ENCODE results near the gene FOLR3. TPM values are rescaled to one million over a fixed set of nuclear protein-coding genes. Genes with fewer than 3 reads are reported as not detected.

The FOLR3 gene
- total and polyA plus RNA-seq, 9 of the 15 experiments (the other 6 are each of a cell fraction or from before 2014, with no cell fraction given), result not detected

DNA sequence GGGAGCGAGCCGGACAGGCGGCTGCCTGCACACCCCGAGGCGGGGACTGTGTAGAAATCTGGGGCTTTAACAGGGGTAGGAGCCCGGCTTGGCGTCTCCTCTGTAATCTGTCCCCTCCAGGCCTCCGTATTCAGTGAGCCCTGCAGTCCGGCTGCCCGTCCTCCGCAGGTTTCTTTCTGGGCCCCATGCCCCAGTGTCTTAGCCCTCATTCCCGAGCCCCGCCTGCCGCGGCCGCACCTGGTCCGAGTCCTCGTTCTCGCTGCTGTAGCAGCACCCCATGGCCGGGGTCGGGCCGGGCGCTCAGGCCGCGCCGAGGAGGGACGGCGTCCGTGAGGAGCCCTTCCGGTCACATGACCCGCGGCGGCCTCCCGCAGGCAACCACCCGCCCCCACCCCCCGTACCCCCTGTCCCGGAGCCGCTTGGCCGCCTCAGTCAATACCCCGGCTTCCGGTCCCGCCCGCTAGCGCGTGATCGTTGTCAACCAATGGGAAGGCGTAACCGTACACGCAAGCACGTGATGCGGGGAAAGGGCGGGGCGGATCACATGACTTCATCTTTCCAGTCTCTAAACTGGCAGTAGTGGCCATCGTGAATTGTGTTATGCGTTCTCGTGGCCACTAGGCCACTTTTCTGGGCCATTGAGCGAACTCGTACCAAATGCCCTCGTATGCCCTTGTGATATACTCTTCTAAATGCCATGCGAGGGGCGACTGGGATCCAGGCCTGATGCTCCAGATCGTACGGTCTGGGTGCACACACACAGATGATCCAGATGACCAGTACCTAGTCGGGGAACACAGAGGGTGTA is 32.4 kb upstream of the FOLR3 start, which contains the start of gene LAMTOR1 (continued):
- TF ChIP-seq, protein P1, sequence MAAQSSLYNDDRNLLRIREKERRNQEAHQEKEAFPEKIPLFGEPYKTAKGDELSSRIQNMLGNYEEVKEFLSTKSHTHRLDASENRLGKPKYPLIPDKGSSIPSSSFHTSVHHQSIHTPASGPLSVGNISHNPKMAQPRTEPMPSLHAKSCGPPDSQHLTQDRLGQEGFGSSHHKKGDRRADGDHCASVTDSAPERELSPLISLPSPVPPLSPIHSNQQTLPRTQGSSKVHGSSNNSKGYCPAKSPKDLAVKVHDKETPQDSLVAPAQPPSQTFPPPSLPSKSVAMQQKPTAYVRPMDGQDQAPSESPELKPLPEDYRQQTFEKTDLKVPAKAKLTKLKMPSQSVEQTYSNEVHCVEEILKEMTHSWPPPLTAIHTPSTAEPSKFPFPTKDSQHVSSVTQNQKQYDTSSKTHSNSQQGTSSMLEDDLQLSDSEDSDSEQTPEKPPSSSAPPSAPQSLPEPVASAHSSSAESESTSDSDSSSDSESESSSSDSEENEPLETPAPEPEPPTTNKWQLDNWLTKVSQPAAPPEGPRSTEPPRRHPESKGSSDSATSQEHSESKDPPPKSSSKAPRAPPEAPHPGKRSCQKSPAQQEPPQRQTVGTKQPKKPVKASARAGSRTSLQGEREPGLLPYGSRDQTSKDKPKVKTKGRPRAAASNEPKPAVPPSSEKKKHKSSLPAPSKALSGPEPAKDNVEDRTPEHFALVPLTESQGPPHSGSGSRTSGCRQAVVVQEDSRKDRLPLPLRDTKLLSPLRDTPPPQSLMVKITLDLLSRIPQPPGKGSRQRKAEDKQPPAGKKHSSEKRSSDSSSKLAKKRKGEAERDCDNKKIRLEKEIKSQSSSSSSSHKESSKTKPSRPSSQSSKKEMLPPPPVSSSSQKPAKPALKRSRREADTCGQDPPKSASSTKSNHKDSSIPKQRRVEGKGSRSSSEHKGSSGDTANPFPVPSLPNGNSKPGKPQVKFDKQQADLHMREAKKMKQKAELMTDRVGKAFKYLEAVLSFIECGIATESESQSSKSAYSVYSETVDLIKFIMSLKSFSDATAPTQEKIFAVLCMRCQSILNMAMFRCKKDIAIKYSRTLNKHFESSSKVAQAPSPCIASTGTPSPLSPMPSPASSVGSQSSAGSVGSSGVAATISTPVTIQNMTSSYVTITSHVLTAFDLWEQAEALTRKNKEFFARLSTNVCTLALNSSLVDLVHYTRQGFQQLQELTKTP (IDR thresholded peaks at IDR 0.05; ENCODE audit: low read depth in 1 of 2, partially characterized antibody in 2 of 2), result peak in 1 of 2 experiments; percentile 78
- TF ChIP-seq FOXP1 (CRISPR knock-in tag; IDR thresholded peaks at IDR 0.05) (peak; percentile 55; the same call in 1 of the 2 replicates), ZBTB7A (IDR thresholded peaks at IDR 0.05; ENCODE audit: borderline replicate concordance, control insufficient read depth, low read depth, low read length) (peak; percentile 62; the same call in 1 of the 2 replicates), CBFA2T2 (conservative IDR thresholded peaks at IDR 0.05) (peak; percentile 96), MCM5 (IDR thresholded peaks at IDR 0.05; ENCODE audit: low read depth) (no peak), SUPT5H (IDR thresholded peaks at IDR 0.05) (peak; percentile 87), TBP (optimal IDR thresholded peaks at IDR 0.05; ENCODE audit: low read depth, low read length) (peak; percentile 76), HDAC2 (IDR thresholded peaks at IDR 0.05) (peak; percentile 24), U2AF2 (optimal IDR thresholded peaks at IDR 0.05; ENCODE audit: low read depth, low read length) (no peak), RBM34 (IDR thresholded peaks at IDR 0.05; ENCODE audit: borderline replicate concordance, insufficient read depth, low read length) (no peak), TARDBP (IDR thresholded peaks at IDR 0.05) (peak; percentile 43; the same call in 1 of the 2 replicates)
- TF ChIP-seq, protein P2, sequence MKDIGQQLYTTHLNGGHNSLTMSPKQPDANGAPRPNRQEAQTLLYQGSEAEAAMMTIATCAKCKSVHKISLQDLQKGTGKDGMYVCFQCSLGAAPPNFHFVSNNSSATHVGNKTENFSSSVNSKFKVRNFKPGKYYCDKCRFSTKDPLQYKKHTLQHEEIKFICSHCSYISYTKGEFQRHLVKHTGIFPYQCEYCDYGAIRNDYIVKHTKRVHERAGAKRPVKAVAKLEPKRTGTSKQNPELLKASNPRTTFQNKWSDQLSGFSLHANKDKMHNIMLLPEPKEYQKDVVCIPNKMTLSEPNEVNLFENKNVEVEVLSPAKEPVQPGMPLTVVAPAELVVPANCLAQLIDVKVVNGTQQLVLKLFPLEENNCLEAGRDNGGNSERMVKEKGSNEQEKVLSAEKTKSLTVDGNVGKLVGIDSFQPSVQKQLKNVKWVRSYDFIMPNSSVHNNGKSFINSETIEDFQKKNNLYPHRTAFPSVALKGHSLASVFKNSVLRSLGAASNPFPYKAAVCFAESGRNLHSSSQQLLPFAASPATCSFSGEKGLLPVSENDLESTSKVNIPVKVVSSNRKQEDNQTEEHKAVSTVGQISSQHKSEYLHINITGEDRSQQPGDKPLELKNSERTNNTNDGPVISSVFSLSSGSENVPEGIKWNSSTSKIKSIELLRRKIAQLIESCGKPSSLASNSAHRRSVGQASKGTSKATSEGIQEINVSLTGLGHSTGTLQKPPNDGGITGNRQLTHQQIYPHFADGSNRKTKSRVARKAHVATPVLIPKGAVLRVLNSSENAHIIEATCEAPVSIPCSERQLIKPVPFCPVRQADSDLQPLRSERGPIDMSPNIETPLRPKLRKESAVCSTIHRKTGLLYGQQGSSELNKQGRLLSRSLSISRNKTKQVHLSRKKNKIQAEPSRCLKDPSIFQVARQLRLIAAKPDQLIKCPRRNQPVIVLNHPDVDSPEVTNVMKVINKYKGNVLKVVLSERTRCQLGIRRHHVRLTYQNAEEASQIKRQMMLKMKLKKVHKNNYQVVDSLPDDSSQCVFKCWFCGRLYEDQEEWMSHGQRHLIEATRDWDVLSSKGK (CRISPR knock-in tag; IDR thresholded peaks at IDR 0.05), result no peak
- TF ChIP-seq, protein P3, sequence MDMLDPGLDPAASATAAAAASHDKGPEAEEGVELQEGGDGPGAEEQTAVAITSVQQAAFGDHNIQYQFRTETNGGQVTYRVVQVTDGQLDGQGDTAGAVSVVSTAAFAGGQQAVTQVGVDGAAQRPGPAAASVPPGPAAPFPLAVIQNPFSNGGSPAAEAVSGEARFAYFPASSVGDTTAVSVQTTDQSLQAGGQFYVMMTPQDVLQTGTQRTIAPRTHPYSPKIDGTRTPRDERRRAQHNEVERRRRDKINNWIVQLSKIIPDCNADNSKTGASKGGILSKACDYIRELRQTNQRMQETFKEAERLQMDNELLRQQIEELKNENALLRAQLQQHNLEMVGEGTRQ (CRISPR knock-in tag; IDR thresholded peaks at IDR 0.05), result peak; percentile 95
- TF ChIP-seq, protein P4, sequence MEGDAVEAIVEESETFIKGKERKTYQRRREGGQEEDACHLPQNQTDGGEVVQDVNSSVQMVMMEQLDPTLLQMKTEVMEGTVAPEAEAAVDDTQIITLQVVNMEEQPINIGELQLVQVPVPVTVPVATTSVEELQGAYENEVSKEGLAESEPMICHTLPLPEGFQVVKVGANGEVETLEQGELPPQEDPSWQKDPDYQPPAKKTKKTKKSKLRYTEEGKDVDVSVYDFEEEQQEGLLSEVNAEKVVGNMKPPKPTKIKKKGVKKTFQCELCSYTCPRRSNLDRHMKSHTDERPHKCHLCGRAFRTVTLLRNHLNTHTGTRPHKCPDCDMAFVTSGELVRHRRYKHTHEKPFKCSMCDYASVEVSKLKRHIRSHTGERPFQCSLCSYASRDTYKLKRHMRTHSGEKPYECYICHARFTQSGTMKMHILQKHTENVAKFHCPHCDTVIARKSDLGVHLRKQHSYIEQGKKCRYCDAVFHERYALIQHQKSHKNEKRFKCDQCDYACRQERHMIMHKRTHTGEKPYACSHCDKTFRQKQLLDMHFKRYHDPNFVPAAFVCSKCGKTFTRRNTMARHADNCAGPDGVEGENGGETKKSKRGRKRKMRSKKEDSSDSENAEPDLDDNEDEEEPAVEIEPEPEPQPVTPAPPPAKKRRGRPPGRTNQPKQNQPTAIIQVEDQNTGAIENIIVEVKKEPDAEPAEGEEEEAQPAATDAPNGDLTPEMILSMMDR (IDR thresholded peaks at IDR 0.05 in 2 of 3, conservative IDR thresholded peaks at IDR 0.05 in 1 of 3; ENCODE audit: insufficient read depth in 2 of 3, low read depth in 1 of 3, low read length in 3 of 3), result peak; percentile 49 to 71 (median 66)
- TF ChIP-seq, protein P5, sequence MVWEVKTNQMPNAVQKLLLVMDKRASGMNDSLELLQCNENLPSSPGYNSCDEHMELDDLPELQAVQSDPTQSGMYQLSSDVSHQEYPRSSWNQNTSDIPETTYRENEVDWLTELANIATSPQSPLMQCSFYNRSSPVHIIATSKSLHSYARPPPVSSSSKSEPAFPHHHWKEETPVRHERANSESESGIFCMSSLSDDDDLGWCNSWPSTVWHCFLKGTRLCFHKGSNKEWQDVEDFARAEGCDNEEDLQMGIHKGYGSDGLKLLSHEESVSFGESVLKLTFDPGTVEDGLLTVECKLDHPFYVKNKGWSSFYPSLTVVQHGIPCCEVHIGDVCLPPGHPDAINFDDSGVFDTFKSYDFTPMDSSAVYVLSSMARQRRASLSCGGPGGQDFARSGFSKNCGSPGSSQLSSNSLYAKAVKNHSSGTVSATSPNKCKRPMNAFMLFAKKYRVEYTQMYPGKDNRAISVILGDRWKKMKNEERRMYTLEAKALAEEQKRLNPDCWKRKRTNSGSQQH (CRISPR knock-in tag; IDR thresholded peaks at IDR 0.05), result peak; percentile 56; the same call in 1 of the 2 replicates
